GM19455 (cell line): Measurements from ENCODE around the gene VAV3.

Experiments used
- ATAC-seq: cut with Tn5 transposase; IDR thresholded peaks from one replicate; pipeline ENCODE4 v1.9.1; 2021; ENCODE audit not compliant: unreplicated experiment

VAV3 gene

DNA sequence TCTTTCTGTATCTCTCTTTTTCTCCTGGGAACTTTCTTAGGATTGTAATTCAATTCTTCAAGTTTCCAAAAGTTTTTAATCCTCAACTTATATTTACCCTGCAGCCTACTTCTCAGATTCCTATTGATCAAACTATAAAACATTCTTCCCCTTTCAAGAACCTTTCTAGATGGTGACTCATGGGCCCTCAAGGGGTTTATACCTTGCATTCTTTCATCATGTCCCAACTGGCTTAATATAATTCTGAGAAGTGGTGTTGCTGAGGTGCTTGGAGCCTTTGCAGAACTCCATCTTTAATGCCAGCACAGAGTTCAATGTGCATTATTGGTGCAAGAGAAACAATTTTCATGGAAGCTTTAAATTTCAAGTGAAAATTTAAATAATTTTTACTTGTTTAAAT, 273.4 kb downstream of the VAV3 start:
- no peak for ATAC-seq

DNA sequence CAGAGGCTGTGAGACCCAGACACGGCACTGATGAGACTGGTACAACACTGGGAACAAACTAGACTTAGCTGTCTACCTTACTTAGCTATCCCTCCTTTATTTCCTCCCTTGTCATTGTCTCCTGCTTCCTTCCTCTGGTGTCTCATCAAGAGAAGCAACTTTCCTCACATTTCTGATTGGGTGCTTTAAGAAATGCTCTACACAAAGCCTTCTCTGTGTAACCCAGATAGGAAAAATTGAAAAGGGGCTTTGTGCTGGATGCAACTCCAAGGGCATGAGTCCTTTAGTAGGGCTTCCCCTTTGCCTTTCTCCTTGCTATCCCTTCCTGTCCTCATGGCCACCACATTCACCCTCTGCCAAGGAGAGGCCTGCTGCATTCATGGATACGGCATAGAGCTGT, 274.5 kb downstream of the VAV3 start:
- no peak for ATAC-seq

- no peak for ATAC-seq
Measured at GRCh38 chr1:107689733-107690132, 275.2 kb downstream of the VAV3 start.

- no peak for ATAC-seq
Measured at GRCh38 chr1:107689159-107689558, 275.8 kb downstream of the VAV3 start.

DNA sequence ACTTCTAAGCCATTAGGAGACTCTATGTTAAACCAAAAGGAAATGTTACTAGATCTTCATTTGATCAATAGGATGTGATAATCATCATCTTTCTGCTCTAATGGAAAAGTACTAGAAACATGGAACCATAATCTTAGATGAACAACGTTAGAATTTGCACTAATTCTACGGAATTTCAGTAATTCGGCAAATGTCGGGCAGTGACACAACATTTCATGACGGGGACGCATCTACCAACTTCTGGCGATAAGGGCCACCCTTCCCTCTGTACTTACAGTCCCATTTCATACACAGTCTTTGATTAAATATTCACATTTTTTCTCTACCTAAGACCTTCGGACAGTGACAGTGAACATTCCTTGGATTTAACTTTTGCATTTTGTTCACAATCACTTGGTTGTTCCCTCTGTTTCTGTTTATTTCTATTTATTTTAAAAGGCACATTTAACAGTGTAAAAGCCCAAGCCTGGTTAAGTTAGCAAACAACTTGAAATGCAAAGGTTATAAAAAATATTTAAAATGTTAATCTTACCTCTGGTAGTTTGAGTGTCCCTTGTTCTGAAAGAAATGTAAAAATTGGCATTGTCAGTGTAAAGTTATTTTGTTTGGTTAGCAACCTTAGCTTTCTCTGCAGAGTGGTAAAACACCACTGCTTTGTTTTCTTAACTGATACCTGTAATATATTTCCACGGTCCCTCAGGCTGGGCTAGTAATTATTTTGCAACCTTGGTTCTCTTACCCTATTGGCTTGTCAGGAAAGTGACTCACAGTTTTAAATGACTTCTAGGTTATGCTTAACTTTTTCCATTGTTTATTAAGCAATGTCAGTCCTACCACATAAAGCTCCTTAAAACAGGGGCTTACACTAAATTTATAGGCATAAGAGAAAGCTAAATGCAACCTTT, 276.9 kb downstream of the VAV3 start:
- no peak for ATAC-seq

DNA sequence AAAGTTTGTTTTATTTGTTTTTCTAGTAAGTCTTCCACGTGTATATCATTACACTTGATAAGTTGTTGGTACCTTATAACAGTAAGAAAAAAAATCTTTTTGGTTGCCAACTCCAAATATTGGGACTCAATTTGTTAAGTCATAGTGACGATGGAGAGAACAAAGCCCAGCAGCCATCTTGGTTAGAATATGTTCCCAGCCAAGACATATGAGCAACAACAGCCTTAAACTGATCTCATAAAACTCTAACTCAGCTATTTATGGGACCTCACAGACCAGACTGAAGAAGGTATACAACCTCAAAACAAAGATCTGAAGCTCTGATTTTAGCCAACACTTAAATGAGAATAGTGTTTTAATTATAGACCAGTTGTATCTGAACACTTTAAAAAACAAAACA, 281.3 kb downstream of the VAV3 start:
- ATAC-seq, result no peak

DNA sequence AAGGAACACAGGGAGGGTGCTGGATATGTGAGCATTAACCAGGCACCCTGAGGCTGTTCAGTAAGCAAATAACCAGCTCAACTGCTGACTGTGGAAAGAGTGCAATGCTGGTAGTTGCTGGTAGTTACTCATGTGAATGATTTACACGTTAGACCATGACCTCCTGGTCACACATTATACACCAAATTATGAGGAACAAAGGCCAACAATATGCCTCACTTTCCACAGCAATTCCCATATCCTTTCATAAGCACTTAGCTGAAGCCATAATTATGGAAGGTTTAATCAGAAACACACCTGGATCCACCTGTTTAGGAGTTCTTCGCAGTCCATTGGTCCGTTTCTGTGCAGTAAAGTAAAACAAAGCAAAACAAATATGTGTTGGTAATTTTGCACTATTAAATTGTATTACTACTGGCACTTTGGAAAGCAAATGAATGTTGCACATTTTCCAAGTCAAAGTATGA, 281.8 kb downstream of the VAV3 start:
- no peak for ATAC-seq

GRCh38 chr1:107682467-107682866, 282.5 kb downstream of the VAV3 start:
- no peak for ATAC-seq

- no peak for ATAC-seq
Measured at GRCh38 chr1:107681001-107681479, 283.9 kb downstream of the VAV3 start.

DNA sequence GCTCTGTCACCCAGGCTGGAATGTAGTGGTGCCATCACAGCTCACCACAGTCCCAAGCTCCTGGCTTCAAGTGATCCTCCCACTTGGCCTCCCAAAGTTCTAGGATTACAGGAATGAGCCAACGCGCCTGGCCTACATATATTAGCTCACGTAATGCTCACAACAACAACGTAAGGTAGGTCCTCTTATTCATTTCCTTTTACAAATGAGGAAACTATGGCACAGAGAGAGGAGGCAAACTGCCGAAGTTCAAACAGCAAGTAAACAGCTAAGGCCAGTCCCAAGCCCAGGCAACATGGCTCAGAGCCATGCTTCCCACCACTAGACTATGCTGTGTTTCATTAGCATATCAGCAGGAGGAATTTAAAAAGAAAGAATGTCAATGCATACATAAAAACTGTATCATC, 284.4 kb downstream of the VAV3 start:
- no peak for ATAC-seq

DNA sequence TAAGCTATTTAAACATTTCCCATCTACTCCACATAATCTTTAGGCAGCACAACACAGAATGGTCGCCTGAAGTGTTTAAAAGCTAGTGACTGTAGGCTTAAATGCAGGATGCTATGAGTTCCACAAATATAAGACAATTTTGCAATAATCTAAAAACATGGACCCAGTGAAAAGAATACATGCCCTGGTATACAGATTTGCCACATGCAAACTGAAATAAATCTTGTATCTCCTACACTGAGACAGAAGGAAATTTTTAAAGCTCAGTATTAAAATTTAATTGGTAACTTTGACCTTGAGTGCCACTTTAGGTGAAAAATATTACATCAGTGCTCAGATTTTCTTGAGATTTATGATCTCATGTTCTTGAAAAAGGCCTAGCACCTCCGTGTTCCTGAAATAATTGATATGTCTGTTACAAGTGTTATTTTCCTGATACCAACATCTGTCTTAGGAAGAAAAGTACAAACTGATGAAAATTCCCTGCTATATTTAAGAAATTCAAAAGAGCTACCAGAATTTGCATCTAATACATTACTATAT, 285.5 kb downstream of the VAV3 start:
- no peak for ATAC-seq

DNA sequence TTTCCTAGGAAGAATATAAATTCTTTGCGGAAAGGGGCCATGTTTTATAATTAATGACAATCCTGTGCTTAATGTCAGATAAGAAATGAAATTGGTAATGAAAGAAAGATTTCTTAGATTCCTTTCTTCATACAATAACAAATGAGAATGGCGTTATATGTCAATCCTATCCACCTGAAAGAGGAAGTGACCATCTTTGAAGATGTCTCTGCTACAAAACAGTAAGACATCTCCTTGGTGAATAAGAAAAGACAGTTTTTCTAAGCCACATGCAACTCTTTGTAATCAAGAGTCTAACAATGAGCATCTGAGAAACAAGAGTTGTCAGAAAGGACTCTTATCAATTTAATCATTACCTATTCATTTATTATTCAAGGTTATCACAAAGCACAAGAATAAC, 286.0 kb downstream of the VAV3 start:
- ATAC-seq, result no peak

DNA sequence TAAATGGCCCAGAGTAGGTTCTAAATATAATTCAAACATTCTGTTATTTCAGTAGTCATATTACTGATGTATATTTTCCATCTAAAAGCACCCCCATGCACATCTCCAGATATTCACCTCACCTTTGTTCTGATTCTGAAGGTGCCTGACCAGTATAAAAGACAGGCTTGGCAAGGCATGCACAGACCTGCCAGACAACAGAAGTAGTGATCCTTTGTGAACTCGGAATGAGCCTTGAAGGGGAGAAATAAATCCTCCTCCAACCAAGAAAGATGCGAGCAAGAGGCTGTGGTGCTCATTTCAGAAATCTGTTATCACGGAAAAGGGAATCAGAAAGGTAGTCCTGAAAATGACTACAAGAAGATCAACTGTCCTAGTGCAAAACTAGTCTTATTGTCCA, 287.3 kb downstream of the VAV3 start:
- no peak for ATAC-seq

DNA sequence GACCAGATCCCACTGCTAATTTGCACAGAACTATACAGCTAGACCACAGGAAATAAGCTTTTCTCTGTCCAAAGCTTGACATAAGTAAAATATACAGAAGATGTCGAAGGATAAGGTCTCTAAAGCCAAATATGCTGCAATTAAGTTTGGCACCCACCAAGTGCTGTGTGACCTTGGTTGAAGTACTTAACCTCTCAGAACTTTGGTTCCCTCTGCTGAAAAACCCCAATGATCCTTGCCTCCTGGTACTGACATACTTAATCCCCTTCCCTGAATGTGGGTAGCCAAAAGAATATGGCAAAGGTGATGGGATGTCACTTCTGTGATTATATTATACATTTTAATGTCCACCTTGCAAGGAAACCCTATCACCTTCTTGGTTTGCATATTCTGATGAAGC, 290.5 kb downstream of the VAV3 start:
- no peak for ATAC-seq

- no peak for ATAC-seq
Measured at GRCh38 chr1:107673006-107673405, 292.0 kb downstream of the VAV3 start.

- no peak for ATAC-seq
Measured at GRCh38 chr1:107670397-107671040, 294.5 kb downstream of the VAV3 start.

DNA sequence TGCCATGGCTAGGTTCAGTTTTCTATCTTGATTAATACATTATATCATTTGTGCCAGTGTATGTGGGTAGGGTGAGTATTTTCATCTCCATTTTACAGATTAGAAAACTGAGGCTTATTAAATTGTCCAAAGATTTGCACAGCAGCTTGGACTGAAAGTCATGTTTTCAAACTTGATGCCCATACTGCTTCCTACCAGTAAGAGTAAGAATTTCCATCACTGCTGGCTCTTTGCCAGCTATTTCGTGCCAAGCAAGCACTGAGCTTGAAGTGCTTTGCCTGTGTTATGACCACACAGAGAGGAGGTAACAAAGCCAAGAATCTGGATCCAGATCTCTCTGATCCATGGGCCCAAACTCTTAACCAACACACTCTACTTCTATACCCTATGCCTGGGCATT, 295.0 kb downstream of the VAV3 start:
- no peak for ATAC-seq

- no peak for ATAC-seq
Measured at GRCh38 chr1:107668762-107669161, 296.2 kb downstream of the VAV3 start.

DNA sequence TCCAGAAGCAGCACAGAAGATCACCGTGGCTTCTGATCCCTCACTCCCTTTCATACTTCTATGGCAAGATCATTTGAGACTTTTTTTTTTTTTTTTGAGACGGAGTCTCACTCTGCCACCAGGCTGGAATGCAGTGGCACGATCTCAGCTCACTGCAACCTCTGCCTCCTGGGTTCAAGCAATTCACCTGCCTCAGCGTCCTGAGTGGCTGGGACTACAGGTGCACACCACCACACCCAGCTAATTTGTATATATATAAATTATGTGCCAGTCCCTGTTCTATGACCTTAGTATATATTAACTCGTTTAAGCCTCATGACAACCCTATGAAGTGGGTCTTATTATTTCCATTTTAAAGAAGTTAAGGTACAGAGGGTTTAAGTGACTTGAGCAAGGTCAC, 298.5 kb downstream of the VAV3 start:
- ATAC-seq, result no peak

GRCh38 chr1:107664982-107665925, 299.7 kb downstream of the VAV3 start:
- ATAC-seq, result no peak

GRCh38 chr1:107662971-107663370, 302.0 kb downstream of the VAV3 start:
- ATAC-seq, result no peak
